Lung (tissue), 12 donors: ENCODE data around the gene KCNH5. TPM values are rescaled to one million over a fixed set of nuclear protein-coding genes. Genes with fewer than 3 reads are reported as not detected.

Source experiments
- ATAC-seq: fragments of 200-7000 bp; cut with Tn5 transposase; one replicate; pipeline ENCODE4 v1.9.1; 2020; ENCODE audit warnings: moderate number of reproducible peaks; ENCODE audit not compliant: insufficient read depth, low FRiP score
- DNase-seq, 3 donors: peaks; one replicate each; pipeline ENCODE4 v3.0.0-alpha.2; 2013 to 2017
- H3K27ac ChIP-seq, 2 donors: one replicate each; pipeline ENCODE4 v1.5.1; 2013; ENCODE audit warnings: mild to moderate bottlenecking in 2 of 2, moderate library complexity in 2 of 2, control low read depth in 1 of 2, inconsistent platforms in 1 of 2, low read depth in 1 of 2, low read length in 1 of 2
- H3K27me3 ChIP-seq, 3 donors: one replicate each; pipeline ENCODE4 v1.5.1; 2013; ENCODE audit warnings: low read length in 2 of 3; ENCODE audit not compliant: control insufficient read depth in 3 of 3, insufficient read depth in 3 of 3
- H3K36me3 ChIP-seq, 4 donors: one replicate each; pipeline ENCODE4 v1.5.1; 2013; ENCODE audit warnings: low read length in 4 of 4, mild to moderate bottlenecking in 1 of 4, moderate library complexity in 1 of 4; ENCODE audit not compliant: control insufficient read depth in 4 of 4, insufficient read depth in 4 of 4
- H3K4me1 ChIP-seq, 5 donors: one replicate each; pipeline ENCODE4 v1.5.1; 2013; ENCODE audit warnings: low read length in 5 of 5, mild to moderate bottlenecking in 2 of 5, moderate library complexity in 1 of 5; ENCODE audit not compliant: control insufficient read depth in 5 of 5, insufficient read depth in 5 of 5
- H3K4me3 ChIP-seq: one replicate; pipeline ENCODE4 v1.5.1; 2013; ENCODE audit warnings: mild to moderate bottlenecking, control low read depth, moderate library complexity
- H3K9ac ChIP-seq, 2 donors: one replicate each; pipeline ENCODE4 v1.5.1; 2013; ENCODE audit warnings: low read length in 2 of 2, control low read depth in 1 of 2; ENCODE audit not compliant: insufficient read depth in 1 of 2
- H3K9me3 ChIP-seq, 4 donors: one replicate each; pipeline ENCODE4 v1.5.1; 2013; ENCODE audit warnings: low read length in 3 of 4, mild to moderate bottlenecking in 1 of 4, moderate library complexity in 1 of 4; ENCODE audit not compliant: control insufficient read depth in 4 of 4, insufficient read depth in 3 of 4
- WGBS, 2 donors: extraction: QIAGEN DNeasy Blood & Tissue Kit; methylation state at CpG; one replicate each; pipeline ENCODE4 v1.1.7; 2013; 5-methylcytosine and 5-hydroxymethylcytosine counted together
- polyA plus RNA-seq, 2 donors: library from polyadenylated mRNA; stranded (reverse); fragments of 200-250 nt; gene quantifications; one replicate each; pipeline ENCODE4 v1.2.1, GENCODE V29; 2013
- total RNA-seq, 2 donors: library from RNA; depleted of rRNA in 1 of 2; stranded (reverse); fragments of >200 nt in 1 of 2; gene quantifications; one replicate each; pipeline ENCODE4 v1.2.1, GENCODE V29; 2014 to 2021
- TF ChIP-seq, protein P1 (sequence below): IDR thresholded peaks from 2 replicates; pipeline ENCODE4 v1.5.1; 2012; ENCODE audit warnings: mild to moderate bottlenecking; ENCODE audit errors: control extremely low read depth, extremely low read depth
- donor health status: control.
- donor health status: control.
- donor health status: Bipolar disorder and iron deficiency.
- donor health status: healthy.
- donor health status: DM: yes; HTN: yes; CAD: no.

The KCNH5 gene
- total and polyA plus RNA-seq, 4 donors, result 0.03 to 0.40 (median 0.08) TPM; not detected in 1

DNA sequence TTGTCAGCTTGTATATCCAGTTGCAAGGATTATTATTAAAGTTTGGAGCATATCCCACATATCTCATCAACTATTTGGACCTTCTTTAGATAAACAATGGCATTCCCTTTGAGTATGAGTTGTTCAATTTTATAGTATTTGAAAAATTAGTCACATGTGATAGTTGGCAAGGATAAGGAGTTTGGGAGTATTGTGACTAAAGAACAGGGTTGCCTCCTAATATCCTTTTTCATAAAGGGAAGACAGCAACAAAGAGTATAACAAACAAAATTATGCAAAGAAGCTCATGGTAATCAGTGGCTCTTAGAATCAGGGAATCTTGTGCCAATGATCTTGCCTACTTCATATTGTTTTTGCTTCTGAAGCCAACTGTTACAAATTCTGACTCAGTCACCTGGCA lies 31.2 kb upstream of the KCNH5 start:
- peaks cover 0 to 6% (median 0%) of the 10 kb centered on the region in 4 donors for H3K9me3 ChIP-seq
- H3K27ac ChIP-seq, result no peak overlapping the region
- H3K4me3 ChIP-seq, result no peak overlapping the region
- TF ChIP-seq, protein P1, sequence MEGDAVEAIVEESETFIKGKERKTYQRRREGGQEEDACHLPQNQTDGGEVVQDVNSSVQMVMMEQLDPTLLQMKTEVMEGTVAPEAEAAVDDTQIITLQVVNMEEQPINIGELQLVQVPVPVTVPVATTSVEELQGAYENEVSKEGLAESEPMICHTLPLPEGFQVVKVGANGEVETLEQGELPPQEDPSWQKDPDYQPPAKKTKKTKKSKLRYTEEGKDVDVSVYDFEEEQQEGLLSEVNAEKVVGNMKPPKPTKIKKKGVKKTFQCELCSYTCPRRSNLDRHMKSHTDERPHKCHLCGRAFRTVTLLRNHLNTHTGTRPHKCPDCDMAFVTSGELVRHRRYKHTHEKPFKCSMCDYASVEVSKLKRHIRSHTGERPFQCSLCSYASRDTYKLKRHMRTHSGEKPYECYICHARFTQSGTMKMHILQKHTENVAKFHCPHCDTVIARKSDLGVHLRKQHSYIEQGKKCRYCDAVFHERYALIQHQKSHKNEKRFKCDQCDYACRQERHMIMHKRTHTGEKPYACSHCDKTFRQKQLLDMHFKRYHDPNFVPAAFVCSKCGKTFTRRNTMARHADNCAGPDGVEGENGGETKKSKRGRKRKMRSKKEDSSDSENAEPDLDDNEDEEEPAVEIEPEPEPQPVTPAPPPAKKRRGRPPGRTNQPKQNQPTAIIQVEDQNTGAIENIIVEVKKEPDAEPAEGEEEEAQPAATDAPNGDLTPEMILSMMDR, result no peak
- no peaks in the 10 kb centered on the region for H3K4me1 ChIP-seq
- DNase-seq, result no peak
- ATAC-seq, result no peak
- no peaks in the 10 kb centered on the region for H3K36me3 ChIP-seq
- H3K9ac ChIP-seq, result no peak overlapping the region
- no peaks in the 10 kb centered on the region for H3K27me3 ChIP-seq

DNA sequence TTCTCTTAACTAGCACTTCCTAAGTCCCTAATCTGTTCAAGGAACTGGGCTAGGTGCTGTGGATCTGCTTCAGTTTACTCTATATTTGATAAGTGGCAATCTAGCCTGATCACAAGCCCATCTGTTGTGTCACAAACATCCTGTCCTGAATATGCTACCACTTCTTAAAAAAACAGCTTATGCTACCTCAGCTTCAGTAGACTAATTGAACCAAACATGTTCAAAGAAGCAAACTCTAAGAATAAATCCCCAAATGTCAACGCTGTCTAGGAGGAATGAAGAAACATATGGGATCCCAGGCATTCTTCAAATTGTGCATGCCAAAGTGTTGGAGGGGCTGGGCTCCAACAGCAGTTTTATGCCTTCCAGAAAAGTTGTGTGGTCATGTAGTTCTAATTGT lies 10.4 kb upstream of the KCNH5 start:
- WGBS, 2 donors, result 84 to 94% methylated on average over 1 of the region's 1 CpG
- no peaks in the 10 kb centered on the region for H3K36me3 ChIP-seq
- H3K27ac ChIP-seq, result no peak overlapping the region
- no peak overlapping the region for H3K4me3 ChIP-seq
- ATAC-seq (no peak), DNase-seq (no peak)
- no peak overlapping the region for H3K9ac ChIP-seq
- peaks cover 0 to 6% (median 1%) of the 10 kb centered on the region in 4 donors for H3K9me3 ChIP-seq
- peaks cover 0 to 8% (median 4%) of the 10 kb centered on the region in 3 donors for H3K27me3 ChIP-seq
- TF ChIP-seq, protein P1, result no peak
- no peaks in the 10 kb centered on the region for H3K4me1 ChIP-seq

DNA sequence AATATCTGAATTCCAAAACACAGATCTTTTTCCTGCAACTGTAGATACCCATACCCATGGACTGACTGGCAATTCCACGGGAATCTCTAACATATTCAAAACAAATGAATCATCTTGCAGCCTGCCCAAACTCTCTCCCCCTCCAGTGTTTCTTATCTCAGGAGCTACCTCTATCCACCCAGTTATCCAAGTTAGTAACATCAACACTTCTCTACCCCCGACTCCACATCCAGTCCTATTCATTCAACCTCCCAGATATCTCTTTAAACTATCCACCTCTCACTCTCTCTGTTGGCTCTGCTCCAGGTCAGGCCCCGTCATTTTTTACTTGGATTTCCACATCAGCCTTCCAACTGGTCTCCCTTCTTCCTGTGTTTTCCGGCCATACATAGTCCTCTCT lies 6.7 kb upstream of the KCNH5 start:
- H3K4me1 ChIP-seq, result no peaks in the 10 kb centered on the region
- ATAC-seq (no peak), DNase-seq (no peak)
- TF ChIP-seq, protein P1, result no peak
- peaks cover 0 to 3% (median 0%) of the 10 kb centered on the region in 4 donors for H3K9me3 ChIP-seq
- peaks cover 0 to 34% (median 33%) of the 10 kb centered on the region in 3 donors for H3K27me3 ChIP-seq
- no peaks in the 10 kb centered on the region for H3K36me3 ChIP-seq
- no peak overlapping the region for H3K27ac ChIP-seq
- no peak overlapping the region for H3K9ac ChIP-seq
- no peak overlapping the region for H3K4me3 ChIP-seq
- WGBS, 2 donors, result 50 to 62% methylated on average over 4 of the region's 4 CpGs

DNA sequence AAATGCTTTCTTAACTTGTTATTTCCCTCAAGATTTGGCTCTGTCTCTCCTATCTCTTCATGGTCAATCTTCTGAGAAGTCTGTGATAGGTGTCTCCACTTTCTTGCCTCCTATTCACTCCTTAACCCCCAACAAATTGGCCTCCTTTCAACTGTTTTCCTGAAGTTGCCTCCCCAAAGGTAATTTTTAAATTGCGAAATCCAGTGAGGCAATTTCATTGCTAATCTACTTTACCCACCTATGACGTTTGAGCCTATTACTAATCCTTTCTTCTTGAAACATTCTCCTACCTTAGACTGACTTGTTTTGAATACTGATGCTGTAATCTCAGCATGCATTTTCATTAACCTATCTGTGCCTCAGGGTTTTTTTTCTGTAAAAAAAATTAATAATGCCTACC lies 6.0 kb upstream of the KCNH5 start:
- Histone ChIP-seq H3K9ac (no peak overlapping the region), H3K27ac (no peak overlapping the region), H3K4me3 (no peak overlapping the region), H3K9me3 (no peaks in the 10 kb centered on the region), H3K36me3 (no peaks in the 10 kb centered on the region), H3K27me3 (peaks cover 0 to 41% (median 40%) of the 10 kb centered on the region in 3 donors), H3K4me1 (peaks cover 0 to 2% (median 0%) of the 10 kb centered on the region in 5 donors)
- no peak for ATAC-seq
- 77% methylated on average over 2 of the region's 2 CpGs for WGBS, 2 donors
- TF ChIP-seq, protein P1, result no peak
- DNase-seq, result no peak
